Esophagus squamous epithelium (tissue), 5 donors: ENCODE results near the gene CRYBG1. TPM values are rescaled to one million over a fixed set of nuclear protein-coding genes. Genes with fewer than 3 reads are reported as not detected.

Source experiments
- DNase-seq: peaks from one replicate; lab custom pipeline; 2025; lab: John Stamatoyannopoulos, UW
- H3K27ac ChIP-seq, 4 donors: fragments of 200-600 bp; sonication (generic); one replicate each; pipeline ENCODE4 v1.5.1; 2016 to 2019; ENCODE audit warnings: mild to moderate bottlenecking in 1 of 4
- H3K27me3 ChIP-seq, 4 donors: fragments of 200-600 bp; sonication (generic); 1 replicate in 3 of 4; 2 replicates in 1 of 4; pipeline versions ENCODE4 v1.5.1 to v1.6.0; 2017 to 2021; ENCODE audit warnings: antibody characterized with exemption in 1 of 4
- H3K36me3 ChIP-seq, 3 donors: fragments of 200-600 bp; sonication (generic); one replicate each; pipeline ENCODE4 v1.5.1; 2016 to 2019
- H3K4me1 ChIP-seq, 3 donors: fragments of 200-600 bp; sonication (generic); one replicate each; pipeline ENCODE4 v1.5.1; 2017 to 2019
- H3K4me3 ChIP-seq, 4 donors: fragments of 200-600 bp; sonication (generic); 1 replicate in 3 of 4; 2 replicates in 1 of 4; pipeline ENCODE4 v1.5.1; 2016 to 2019; ENCODE audit warnings: mild to moderate bottlenecking in 2 of 4, moderate library complexity in 1 of 4
- H3K9me3 ChIP-seq, 3 donors: fragments of 200-600 bp; sonication (generic); one replicate each; pipeline ENCODE4 v1.5.1; 2016 to 2019
- CTCF ChIP-seq, 6 experiments: fragments of 450-650 bp in 4 of 6; fragments of 200-600 bp in 2 of 6; sonication (generic) in 2 of 6; IDR thresholded peaks; one replicate each; pipeline ENCODE4 v1.5.1; 2016 to 2019; ENCODE audit warnings: antibody characterized with exemption in 6 of 6, mild to moderate bottlenecking in 4 of 6, moderate library complexity in 4 of 6
- POLR2A ChIP-seq, 4 donors: fragments of 450-650 bp; IDR thresholded peaks; one replicate each; pipeline ENCODE4 v1.6.1; 2017; ENCODE audit warnings: antibody characterized with exemption in 4 of 4, mild to moderate bottlenecking in 4 of 4, moderate library complexity in 3 of 4
- WGBS, 2 donors: methylation state at CpG; one replicate each; pipeline ENCODE4 v1.1.5; 2018; 5-methylcytosine and 5-hydroxymethylcytosine counted together
- intact Hi-C: fragments of 100-400 bp; cut with DNase I; formaldehyde crosslinking; loops from one replicate; pipeline ENCODE4 v1.15.0; 2022
- total RNA-seq, 4 donors: library from RNA; depleted of rRNA; stranded (reverse); fragments of >200 nt; gene quantifications; one replicate each; pipeline ENCODE4 v1.1.0, GENCODE V29; 2016
- donor health status: DM: yes; HTN: yes; CAD: no.

CRYBG1 gene
- total RNA-seq, 4 donors from 2014 or later: 119 to 185 (median 153) TPM

DNA sequence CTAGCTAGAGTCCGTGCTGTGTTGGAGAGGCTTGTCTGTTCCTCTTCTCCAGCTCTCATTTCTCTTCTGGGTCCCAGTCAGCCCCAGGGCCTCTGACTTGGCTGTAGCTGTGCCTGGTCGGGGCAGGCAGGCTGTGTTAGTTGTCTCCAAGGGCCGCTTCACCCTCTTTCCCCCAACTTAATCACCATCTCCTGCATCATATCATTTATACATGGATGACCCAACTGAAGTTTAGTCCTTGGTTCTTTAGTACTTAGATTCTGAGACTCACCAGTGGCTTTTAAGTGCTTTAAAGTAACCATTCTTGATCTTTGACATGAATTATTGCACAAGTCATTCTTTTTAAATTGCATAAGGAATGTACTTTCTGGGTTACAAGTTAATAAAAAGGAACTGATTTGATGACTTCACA, 141.4 kb downstream of the CRYBG1 start:
- Histone ChIP-seq H3K36me3 (peaks cover 0 to 5% (median 0%) of the 10 kb centered on the region in 3 donors), H3K27ac (peak overlapping the region; percentile 18 to 75 (median 54)), H3K9me3 (no peaks in the 10 kb centered on the region), H3K4me3 (no peak overlapping the region), H3K27me3 (peaks cover 0 to under 1% (median 0%) of the 10 kb centered on the region in 4 donors), H3K4me1 (peaks cover 3 to 48% (median 10%) of the 10 kb centered on the region in 3 donors)
- no peak for TF ChIP-seq CTCF (IDR thresholded peaks at IDR 0.05)
- TF ChIP-seq POLR2A (IDR thresholded peaks at IDR 0.05): no peak
- intact Hi-C loops: no loop called here
- WGBS, 2 donors: 41 to 48% methylated on average over 3 of the region's 3 CpGs
- no peak for DNase-seq

DNA sequence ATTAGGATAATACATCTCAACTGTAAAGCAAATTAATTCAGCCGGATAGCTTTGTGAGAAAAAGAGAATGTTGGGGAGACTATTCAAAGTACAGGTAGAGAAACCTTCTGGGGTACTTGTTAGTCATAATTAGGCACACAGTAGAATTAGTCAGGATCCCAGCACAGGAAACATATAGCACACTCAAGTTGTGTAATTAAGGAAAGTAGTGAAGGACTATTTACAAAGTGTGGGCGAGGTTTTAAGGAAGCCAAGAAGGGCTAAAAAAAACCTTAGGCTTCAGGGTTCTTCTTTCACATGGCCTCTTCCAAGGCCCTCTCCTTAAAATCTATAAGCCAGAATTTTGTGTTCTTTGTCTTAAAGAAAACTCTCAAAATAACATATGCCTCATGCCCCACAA, 142.0 kb downstream of the CRYBG1 start:
- Histone ChIP-seq H3K27ac (peak overlapping the region; percentile 35 to 75 (median 50)), H3K9me3 (no peaks in the 10 kb centered on the region), H3K4me1 (peaks cover 3 to 42% (median 10%) of the 10 kb centered on the region in 3 donors), H3K27me3 (peaks cover 0 to 6% (median 0%) of the 10 kb centered on the region in 4 donors), H3K36me3 (peaks cover 0 to 11% (median 0%) of the 10 kb centered on the region in 3 donors), H3K4me3 (no peak overlapping the region)
- no peak for TF ChIP-seq CTCF (IDR thresholded peaks at IDR 0.05)
- TF ChIP-seq POLR2A (IDR thresholded peaks at IDR 0.05): no peak
- WGBS, 2 donors: 36 to 43% methylated on average over 2 of the region's 2 CpGs
- intact Hi-C loops: no loop called here
- no peak for DNase-seq

- H3K36me3 ChIP-seq: peaks cover 0 to 22% (median 0%) of the 10 kb centered on the region in 3 donors
- no peak for DNase-seq
Measured at GRCh38 chr6:106508277-106508676, 147.8 kb downstream of the CRYBG1 start.

DNA sequence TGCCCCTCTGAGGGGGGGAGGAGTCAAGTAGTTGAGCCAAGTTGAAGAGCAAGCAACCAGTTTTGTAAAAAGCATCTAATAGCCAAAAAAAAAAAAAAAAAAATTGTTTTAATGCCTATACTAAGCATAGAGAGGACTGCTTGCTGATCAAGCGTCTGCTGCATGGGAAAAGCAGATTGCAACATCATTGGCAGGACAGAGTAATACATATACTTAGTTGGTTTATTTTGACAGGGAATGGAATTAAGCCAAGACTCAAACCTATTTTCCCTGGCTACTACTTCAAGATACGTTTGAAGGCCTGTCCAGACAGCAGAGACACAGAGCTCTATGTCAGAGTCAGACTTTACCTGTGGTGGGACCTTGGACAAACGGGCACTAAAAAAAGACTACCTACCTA, 148.3 kb downstream of the CRYBG1 start:
- Histone ChIP-seq H3K4me1 (peaks cover 21 to 57% (median 30%) of the 10 kb centered on the region in 3 donors), H3K4me3 (no peak overlapping the region), H3K27ac (peak overlapping the region in 3 of 4 donors; percentile 93 to 95 (median 95)), H3K9me3 (no peaks in the 10 kb centered on the region), H3K27me3 (peaks cover 0 to 43% (median 0%) of the 10 kb centered on the region in 4 donors), H3K36me3 (peaks cover 0 to 22% (median 0%) of the 10 kb centered on the region in 3 donors)
- no peak for DNase-seq
- TF ChIP-seq CTCF (IDR thresholded peaks at IDR 0.05): no peak
- TF ChIP-seq POLR2A (IDR thresholded peaks at IDR 0.05): no peak
- WGBS, 2 donors: 27 to 30% methylated on average over 3 of the region's 3 CpGs
- intact Hi-C loops: no loop called here

More at GRCh38 chr6:106508277-106508676, 147.8 kb downstream of the CRYBG1 start:
- TF ChIP-seq CTCF (IDR thresholded peaks at IDR 0.05): no peak
- TF ChIP-seq POLR2A (IDR thresholded peaks at IDR 0.05): no peak
- WGBS, 2 donors: 69 to 70% methylated on average over 2 of the region's 2 CpGs
- intact Hi-C loops: no loop called here
- Histone ChIP-seq H3K27ac (peak overlapping the region in 2 of 4 donors; percentile 95), H3K4me3 (no peak overlapping the region), H3K4me1 (peaks cover 21 to 53% (median 26%) of the 10 kb centered on the region in 3 donors), H3K27me3 (peaks cover 0 to 43% (median 0%) of the 10 kb centered on the region in 4 donors), H3K9me3 (no peaks in the 10 kb centered on the region)

GRCh38 chr6:106509420-106510089, 149.0 kb downstream of the CRYBG1 start:
- peak overlapping the region in 3 of 4 donors; percentile 69 to 78 (median 76) for H3K4me3 ChIP-seq
- peaks cover 0 to 22% (median 0%) of the 10 kb centered on the region in 3 donors for H3K36me3 ChIP-seq
- DNase-seq: no peak
- H3K27ac ChIP-seq: peak overlapping the region; percentile 64 to 95 (median 94)
- no peak for TF ChIP-seq CTCF (IDR thresholded peaks at IDR 0.05)
- no peak for TF ChIP-seq POLR2A (IDR thresholded peaks at IDR 0.05)
- intact Hi-C loops: no loop called here
- H3K4me1 ChIP-seq: peaks cover 25 to 64% (median 31%) of the 10 kb centered on the region in 3 donors
- no peaks in the 10 kb centered on the region for H3K9me3 ChIP-seq
- 53% methylated on average over 24 to 25 of the region's 25 CpGs for WGBS, 2 donors
- H3K27me3 ChIP-seq: peaks cover 0 to 43% (median 0%) of the 10 kb centered on the region in 4 donors
